Stimulated activated CD4-positive, alpha-beta T cell treated with anti-CD3 and anti-CD28 coated beads, Interleukin-1b, Interleukin-23, amount 100 ng/mL, for 48 hours (primary cell): ENCODE data around the gene MRPL27.

Source experiments
- DNase-seq: peaks from one replicate; pipeline ENCODE4 v3.0.0-alpha.2; 2020

MRPL27 gene

GRCh38 chr17:50382931-50383330 is 9.9 kb upstream of the MRPL27 start:
- DNase-seq, result no peak

- no peak for DNase-seq
Measured at GRCh38 chr17:50381920-50382319, 8.9 kb upstream of the MRPL27 start.

- DNase-seq, result no peak
Measured at GRCh38 chr17:50381260-50381815, 8.4 kb upstream of the MRPL27 start.

GRCh38 chr17:50380369-50381259 is 7.6 kb upstream of the MRPL27 start:
- DNase-seq, result no peak

- DNase-seq, result no peak
Measured at GRCh38 chr17:50379351-50380132, 6.6 kb upstream of the MRPL27 start.

- no peak for DNase-seq
Measured at GRCh38 chr17:50375858-50376538, 3.0 kb upstream of the MRPL27 start.

- DNase-seq, result no peak
Measured at GRCh38 chr17:50373705-50374104, 721 bp upstream of the MRPL27 start.

GRCh38 chr17:50372222-50372757 is 694 bp downstream of the MRPL27 start:
- no peak for DNase-seq

- DNase-seq, result no peak
Measured at GRCh38 chr17:50371526-50371925, 1.5 kb downstream of the MRPL27 start.

- DNase-seq, result no peak
Measured at GRCh38 chr17:50370052-50370451, 2.9 kb downstream of the MRPL27 start.

GRCh38 chr17:50367401-50367800 is 5.6 kb downstream of the MRPL27 start:
- no peak for DNase-seq

GRCh38 chr17:50365649-50366393 is 7.2 kb downstream of the MRPL27 start:
- no peak for DNase-seq

- no peak for DNase-seq
Measured at GRCh38 chr17:50365165-50365564, 7.8 kb downstream of the MRPL27 start.

GRCh38 chr17:50364715-50365114 is 8.3 kb downstream of the MRPL27 start:
- no peak for DNase-seq

GRCh38 chr17:50364061-50364458 is 8.9 kb downstream of the MRPL27 start:
- DNase-seq, result no peak

GRCh38 chr17:50363217-50364060 is 9.5 kb downstream of the MRPL27 start:
- DNase-seq, result no peak

GRCh38 chr17:50362661-50363060 is 10.3 kb downstream of the MRPL27 start:
- DNase-seq, result no peak

GRCh38 chr17:50361561-50362480 is 11.2 kb downstream of the MRPL27 start:
- DNase-seq, result peak; percentile 57

GRCh38 chr17:50360486-50361115 is 12.4 kb downstream of the MRPL27 start:
- DNase-seq, result no peak
